OCI-LY7 (cell line): ENCODE measurements around the gene SLC39A12. TPM values are rescaled to one million over a fixed set of nuclear protein-coding genes. Genes with fewer than 3 reads are reported as not detected.

Experiments
- BruUV-seq: library from RNA; stranded (reverse); fragments of 400-500 nt; replicated peaks from 2 replicates; lab custom pipeline; 2021; lab: Mats Ljungman, UMichigan
- CTCF ChIA-PET: fragments of 300-600 bp; sonication (Branson Sonifier 250); formaldehyde crosslinking; loops from one replicate; lab custom pipeline; 2022; ENCODE audit warnings: antibody characterized with exemption; ENCODE audit not compliant: unreplicated experiment; lab: Charles Lee
- POLR2A ChIA-PET: fragments of 300-600 bp; sonication (Branson Sonifier 250); formaldehyde crosslinking; loops from one replicate; lab custom pipeline; 2022; ENCODE audit warnings: antibody characterized with exemption; lab: Charles Lee
- DNase-seq: peaks from one replicate; pipeline ENCODE4 v3.0.0-alpha.2; 2015; ENCODE audit warnings: low spot score
- H2AFZ ChIP-seq: fragments of 200-600 bp; sonication (generic), shearing (Covaris generic); 2 replicates; pipeline ENCODE4 v1.6.1; 2014; ENCODE audit warnings: mild to moderate bottlenecking, antibody characterized with exemption, low read length, moderate library complexity
- H3K27ac ChIP-seq: fragments of 200-600 bp; sonication (generic); 2 replicates; pipeline ENCODE4 v1.5.1; 2014; ENCODE audit warnings: mixed run types, low read depth, mild to moderate bottlenecking, moderate library complexity, low read length, inconsistent platforms; ENCODE audit not compliant: poor library complexity, severe bottlenecking
- H3K36me3 ChIP-seq: fragments of 200-600 bp; sonication (generic); 2 replicates; pipeline ENCODE4 v1.6.1; 2014; ENCODE audit warnings: mild to moderate bottlenecking, antibody characterized with exemption, low read length, moderate library complexity, mixed read lengths; ENCODE audit not compliant: insufficient read depth
- H3K4me1 ChIP-seq: fragments of 200-600 bp; sonication (generic); 2 replicates; pipeline ENCODE4 v1.5.1; 2014; ENCODE audit warnings: mild to moderate bottlenecking, low read length; ENCODE audit not compliant: insufficient read depth, poor library complexity, severe bottlenecking
- H3K4me2 ChIP-seq: fragments of 200-600 bp; sonication (generic); 2 replicates; pipeline ENCODE4 v1.6.1; 2014; ENCODE audit warnings: mild to moderate bottlenecking, low read length
- H3K4me3 ChIP-seq: fragments of 200-600 bp; sonication (generic); 2 replicates; pipeline ENCODE4 v1.5.1; 2014; ENCODE audit warnings: mild to moderate bottlenecking, low read depth, low read length; ENCODE audit not compliant: poor library complexity, severe bottlenecking
- H3K79me2 ChIP-seq: fragments of 200-600 bp; sonication (generic); 2 replicates; pipeline ENCODE4 v1.6.1; 2016; ENCODE audit warnings: low read depth, mild to moderate bottlenecking, low read length, moderate library complexity, mixed read lengths; ENCODE audit not compliant: insufficient read depth
- H3K9me2 ChIP-seq: fragments of 200-600 bp; sonication (generic); 2 replicates; pipeline ENCODE4 v1.6.1; 2016; ENCODE audit warnings: mild to moderate bottlenecking, low read length, mixed read lengths; ENCODE audit not compliant: insufficient read depth
- H3K9me3 ChIP-seq: fragments of 200-600 bp; sonication (generic); 2 replicates; pipeline ENCODE4 v1.6.1; 2014; ENCODE audit warnings: mild to moderate bottlenecking, mixed run types, low read length, mixed read lengths
- H4K20me1 ChIP-seq: fragments of 200-600 bp; sonication (generic); 2 replicates; pipeline ENCODE4 v1.6.1; 2014; ENCODE audit warnings: mild to moderate bottlenecking, antibody characterized with exemption, low read length, moderate library complexity, mixed read lengths; ENCODE audit not compliant: insufficient read depth
- CTCF ChIP-seq: fragments of 200-600 bp; sonication (generic); conservative IDR thresholded peaks from 2 replicates; pipeline ENCODE4 v1.5.1; 2014; ENCODE audit warnings: mild to moderate bottlenecking, antibody characterized with exemption, low read length, moderate library complexity, mixed read lengths
- EZH2phosphoT487 ChIP-seq: fragments of 200-600 bp; sonication (generic); IDR thresholded peaks from 2 replicates; pipeline ENCODE4 v1.6.1; 2018; ENCODE audit warnings: low read depth, borderline replicate concordance, mild to moderate bottlenecking, mixed run types, antibody characterized with exemption, low read length, moderate library complexity, mixed read lengths
- intact Hi-C: fragments of 100-400 bp; cut with micrococcal nuclease; formaldehyde crosslinking; loops from one replicate; pipeline ENCODE4 v1.10.0; 2022; ENCODE audit not compliant: unreplicated experiment
- total RNA-seq, 2 experiments: library from RNA; depleted of rRNA in 1 of 2; stranded (reverse); fragments of >200 nt in 1 of 2; shearing (Covaris generic) in 1 of 2; gene quantifications; 2 replicates each; pipeline ENCODE4 v1.2.3, GENCODE V29; 2014 to 2022

The SLC39A12 gene
- total RNA-seq, 2 experiments from 2014 or later, result not detected

DNA sequence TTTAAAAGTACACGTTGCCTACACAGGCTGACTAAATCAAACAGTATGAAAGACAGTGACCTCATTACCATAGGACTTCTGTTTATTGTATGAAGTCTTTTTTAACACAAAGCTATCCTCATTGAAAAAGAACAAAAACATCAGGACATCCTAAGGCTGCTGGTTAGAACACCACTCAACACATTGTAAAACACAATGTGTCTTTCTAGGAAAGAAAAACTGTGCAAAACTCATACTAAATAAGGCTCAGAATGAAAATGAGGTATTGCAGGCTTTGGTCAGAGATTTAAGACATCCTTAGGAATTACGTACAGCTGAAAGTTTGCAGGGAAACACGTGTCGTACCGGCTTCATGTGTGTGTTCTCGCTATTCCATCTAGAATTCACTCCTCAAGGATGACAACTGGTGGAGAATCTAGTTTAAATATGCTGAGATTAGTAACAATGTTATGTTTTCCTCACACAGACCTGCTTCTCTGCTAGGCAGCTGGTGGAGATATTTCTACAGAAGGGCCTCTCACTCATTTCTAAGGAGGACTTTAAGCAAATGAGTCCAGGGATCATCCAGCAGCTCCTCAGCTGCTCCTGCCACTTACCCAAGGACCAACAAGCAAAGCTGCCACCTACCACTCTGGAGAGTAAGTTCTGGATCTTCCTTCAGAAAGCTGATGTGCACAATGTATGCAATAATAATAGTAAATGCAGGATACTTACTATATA lies 29.3 kb downstream of the SLC39A12 start:
- ChIA-PET CTCF (no interaction called here), POLR2A (interaction anchor here (0.5 to 2.4 kb wide), 8 partner anchors 9 to 575 kb away, joined by 3 to 9 read pairs (median 3); no protein-coding TSS in a partner anchor)
- Histone ChIP-seq H3K9me2 (no peaks in the 10 kb centered on the region), H2AFZ (no peak overlapping the region), H3K79me2 (no peaks in the 10 kb centered on the region), H3K27ac (no peak overlapping the region), H3K4me3 (no peak overlapping the region), H3K4me2 (no peak overlapping the region), H3K4me1 (no peaks in the 10 kb centered on the region), H4K20me1 (no peaks in the 10 kb centered on the region), H3K9me3 (no peaks in the 10 kb centered on the region), H3K36me3 (no peaks in the 10 kb centered on the region)
- intact Hi-C loops, result no loop called here
- DNase-seq, result no peak
- TF ChIP-seq EZH2phosphoT487 (no peak), CTCF (no peak)
- no TSS peak for BruUV-seq

- H4K20me1 ChIP-seq, result no peaks in the 10 kb centered on the region
- ChIA-PET POLR2A (interaction anchor here (0.7 to 2.4 kb wide), 6 partner anchors 9 to 256 kb away, joined by 3 to 9 read pairs (median 3); no protein-coding TSS in a partner anchor), CTCF (no interaction called here)
- H3K9me2 ChIP-seq, result no peaks in the 10 kb centered on the region
- no peak for DNase-seq
- H3K4me3 ChIP-seq, result no peak overlapping the region
- TF ChIP-seq CTCF, result no peak
- TF ChIP-seq EZH2phosphoT487, result no peak
- no TSS peak for BruUV-seq
- no peaks in the 10 kb centered on the region for H3K36me3 ChIP-seq
- intact Hi-C loops, result no loop called here
- H2AFZ ChIP-seq, result no peak overlapping the region
- H3K4me2 ChIP-seq, result no peak overlapping the region
- no peaks in the 10 kb centered on the region for H3K4me1 ChIP-seq
- no peak overlapping the region for H3K27ac ChIP-seq
- no peaks in the 10 kb centered on the region for H3K9me3 ChIP-seq
- H3K79me2 ChIP-seq, result no peaks in the 10 kb centered on the region
These were observed 30.2 kb downstream of the SLC39A12 start for GRCh38 chr10:17981766-17982380.

- TF ChIP-seq CTCF (no peak), EZH2phosphoT487 (no peak)
- H3K4me3 ChIP-seq, result no peak overlapping the region
- no peak overlapping the region for H2AFZ ChIP-seq
- no peaks in the 10 kb centered on the region for H3K9me2 ChIP-seq
- ChIA-PET CTCF (no interaction called here), POLR2A (no interaction called here)
- H3K79me2 ChIP-seq, result no peaks in the 10 kb centered on the region
- H4K20me1 ChIP-seq, result no peaks in the 10 kb centered on the region
- no peaks in the 10 kb centered on the region for H3K4me1 ChIP-seq
- intact Hi-C loops, result no loop called here
- no peak overlapping the region for H3K27ac ChIP-seq
- BruUV-seq, result no TSS peak
- no peak for DNase-seq
- H3K36me3 ChIP-seq, result no peaks in the 10 kb centered on the region
- no peaks in the 10 kb centered on the region for H3K9me3 ChIP-seq
- no peak overlapping the region for H3K4me2 ChIP-seq
These were observed 32.3 kb downstream of the SLC39A12 start for GRCh38 chr10:17984056-17984455.
